ENCODE results near the gene UBN2. TPM values are rescaled to one million over a fixed set of nuclear protein-coding genes. Genes with fewer than 3 reads are reported as not detected.

The UBN2 gene
- 10 to 100 TPM; 17.6 to 33.2 (median 21.2) TPM for total RNA-seq
- 16.1 TPM for total RNA-seq (2013)

GRCh38 chr7:139230774-139231512 lies at the start of gene UBN2:
TSS of gene UBN2 (plus strand) at chr7:139231237. CDS start at chr7:139231485, 248 bp downstream.
- H3K4me1 Mint-ChIP-seq = peaks cover 22 to 28% of the 10 kb centered on the region in 2 donors
- intact Hi-C loops (cut with micrococcal nuclease) = loop anchor here (1.0 kb wide), 2 partner anchors 109 to 122 kb away; partner anchors contain the start of gene ZC3HAV1
- peaks cover 3 to 6% of the 10 kb centered on the region in 2 donors for H3K27me3 Mint-ChIP-seq (ENCODE audit: low read depth in 2 of 2)
- peak within 1 kb of the TSS; percentile 99 for H3K4me3 Mint-ChIP-seq
- WGBS (ENCODE audit: insufficient coverage) = under 1% methylated on average over 63 of the region's 63 CpGs
- H3K36me3 ChIP-seq (ENCODE audit: control insufficient read depth, insufficient read depth, low read length) = no peaks in the 10 kb centered on the region
- H3K27me3 ChIP-seq (ENCODE audit: control insufficient read depth, insufficient read depth, low read length) = no peaks in the 10 kb centered on the region
- DNase-seq = peak; percentile 75 to 95
- peaks cover 12% of the 10 kb centered on the region for H3K4me1 ChIP-seq (ENCODE audit: control insufficient read depth, insufficient read depth, low read length)
- peak within 1 kb of the TSS; percentile 94 to 95 for H3K27ac Mint-ChIP-seq
- H3K4me3 ChIP-seq (ENCODE audit: low read length) = peak within 1 kb of the TSS; percentile 100
- no peaks in the 10 kb centered on the region for H3K9me3 Mint-ChIP-seq
- H3K36me3 Mint-ChIP-seq = no peaks in the 10 kb centered on the region
- H3K27ac ChIP-seq (ENCODE audit: low read length) = peak within 1 kb of the TSS; percentile 92
- TF ChIP-seq, protein P1, sequence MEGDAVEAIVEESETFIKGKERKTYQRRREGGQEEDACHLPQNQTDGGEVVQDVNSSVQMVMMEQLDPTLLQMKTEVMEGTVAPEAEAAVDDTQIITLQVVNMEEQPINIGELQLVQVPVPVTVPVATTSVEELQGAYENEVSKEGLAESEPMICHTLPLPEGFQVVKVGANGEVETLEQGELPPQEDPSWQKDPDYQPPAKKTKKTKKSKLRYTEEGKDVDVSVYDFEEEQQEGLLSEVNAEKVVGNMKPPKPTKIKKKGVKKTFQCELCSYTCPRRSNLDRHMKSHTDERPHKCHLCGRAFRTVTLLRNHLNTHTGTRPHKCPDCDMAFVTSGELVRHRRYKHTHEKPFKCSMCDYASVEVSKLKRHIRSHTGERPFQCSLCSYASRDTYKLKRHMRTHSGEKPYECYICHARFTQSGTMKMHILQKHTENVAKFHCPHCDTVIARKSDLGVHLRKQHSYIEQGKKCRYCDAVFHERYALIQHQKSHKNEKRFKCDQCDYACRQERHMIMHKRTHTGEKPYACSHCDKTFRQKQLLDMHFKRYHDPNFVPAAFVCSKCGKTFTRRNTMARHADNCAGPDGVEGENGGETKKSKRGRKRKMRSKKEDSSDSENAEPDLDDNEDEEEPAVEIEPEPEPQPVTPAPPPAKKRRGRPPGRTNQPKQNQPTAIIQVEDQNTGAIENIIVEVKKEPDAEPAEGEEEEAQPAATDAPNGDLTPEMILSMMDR (IDR thresholded peaks at IDR 0.05) = no peak
- ATAC-seq = peak; percentile 73 to 86 (median 78)
- H3K9me3 ChIP-seq (ENCODE audit: control insufficient read depth, insufficient read depth, low read length) = no peaks in the 10 kb centered on the region

GRCh38 chr7:139181404-139181803 lies 49.6 kb upstream of the UBN2 start:
- no peaks in the 10 kb centered on the region for H3K27me3 ChIP-seq (ENCODE audit: control insufficient read depth, insufficient read depth, low read length)
- no peaks in the 10 kb centered on the region for H3K27me3 Mint-ChIP-seq (ENCODE audit: low read depth in 2 of 2)
- no peaks in the 10 kb centered on the region for H3K36me3 Mint-ChIP-seq

DNA sequence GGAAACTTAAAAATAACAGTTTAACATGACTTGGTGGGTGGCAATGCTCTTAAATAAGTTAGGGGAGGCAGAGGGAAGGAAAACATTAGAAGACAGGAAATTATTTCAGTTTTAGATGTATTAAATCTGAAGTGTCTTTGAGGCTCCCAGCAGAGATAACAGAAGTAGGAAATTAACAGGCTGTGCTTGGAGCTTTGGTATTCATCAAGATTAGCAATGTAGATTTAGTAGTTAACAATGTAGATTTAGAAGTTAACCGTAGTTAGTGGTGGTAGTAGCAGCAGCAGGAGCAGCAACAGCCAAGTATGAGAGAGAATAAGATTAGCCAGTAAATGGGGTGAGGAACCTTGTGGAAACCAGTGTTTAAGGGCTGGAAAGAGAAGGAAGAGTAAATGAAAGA lies 48.7 kb upstream of the UBN2 start:
- Histone ChIP-seq H3K27me3 (ENCODE audit: control insufficient read depth, insufficient read depth, low read length) (no peaks in the 10 kb centered on the region), H3K9me3 (ENCODE audit: control insufficient read depth, insufficient read depth, low read length) (no peaks in the 10 kb centered on the region), H3K36me3 (ENCODE audit: control insufficient read depth, insufficient read depth, low read length) (no peaks in the 10 kb centered on the region), H3K4me3 (ENCODE audit: low read length) (no peak overlapping the region), H3K27ac (ENCODE audit: low read length) (no peak overlapping the region), H3K4me1 (ENCODE audit: control insufficient read depth, insufficient read depth, low read length) (peaks cover 5% of the 10 kb centered on the region)
- ATAC-seq (no peak), DNase-seq (no peak)
- Mint-ChIP-seq H3K4me1 (peaks cover 11 to 22% of the 10 kb centered on the region in 2 donors), H3K27ac (no peak overlapping the region), H3K36me3 (no peaks in the 10 kb centered on the region), H3K27me3 (ENCODE audit: low read depth in 2 of 2) (no peaks in the 10 kb centered on the region), H3K9me3 (no peaks in the 10 kb centered on the region), H3K4me3 (no peak overlapping the region)
- intact Hi-C loops (cut with micrococcal nuclease) = no loop called here
- WGBS (ENCODE audit: insufficient coverage) = 54% methylated on average over 1 of the region's 1 CpG
- TF ChIP-seq, protein P1 (IDR thresholded peaks at IDR 0.05) = no peak

More at GRCh38 chr7:139181404-139181803, 49.6 kb upstream of the UBN2 start:
- ATAC-seq (no peak), DNase-seq (no peak)
- Mint-ChIP-seq H3K4me3 (no peak overlapping the region), H3K4me1 (peaks cover 11 to 22% of the 10 kb centered on the region in 2 donors), H3K9me3 (no peaks in the 10 kb centered on the region), H3K27ac (no peak overlapping the region)
- whole genome bisulfite sequencing (ENCODE audit: insufficient coverage) = 95% methylated on average over 2 of the region's 2 CpGs
- no peaks in the 10 kb centered on the region for H3K36me3 ChIP-seq (ENCODE audit: control insufficient read depth, insufficient read depth, low read length)
- intact Hi-C loops (cut with micrococcal nuclease) = no loop called here
- H3K4me3 ChIP-seq (ENCODE audit: low read length) = no peak overlapping the region
- H3K9me3 ChIP-seq (ENCODE audit: control insufficient read depth, insufficient read depth, low read length) = no peaks in the 10 kb centered on the region
- TF ChIP-seq, protein P1 (IDR thresholded peaks at IDR 0.05) = no peak
- H3K27ac ChIP-seq (ENCODE audit: low read length) = no peak overlapping the region
- H3K4me1 ChIP-seq (ENCODE audit: control insufficient read depth, insufficient read depth, low read length) = peaks cover 5% of the 10 kb centered on the region
